H7 (cell line): ENCODE measurements around the gene TBC1D14. TPM values are rescaled to one million over a fixed set of nuclear protein-coding genes. Genes with fewer than 3 reads are reported as not detected.

Experiments
- DNase-seq: peaks from one replicate; pipeline ENCODE4 v3.0.0; 2012
- H3K27me3 ChIP-seq: 2 replicates; pipeline ENCODE4 v1.6.0; 2011; ENCODE audit warnings: mild to moderate bottlenecking, low read length; ENCODE audit not compliant: control insufficient read depth, insufficient read depth
- H3K36me3 ChIP-seq: replicated peaks from 2 replicates; pipeline ENCODE4 v1.5.1; 2011; ENCODE audit warnings: low read length; ENCODE audit not compliant: control insufficient read depth, insufficient read depth
- H3K4me3 ChIP-seq: 2 replicates; pipeline ENCODE4 v1.5.1; 2011; ENCODE audit warnings: low read depth, mild to moderate bottlenecking, control low read depth, low read length, moderate library complexity; ENCODE audit not compliant: insufficient read depth
- total RNA-seq: library from RNA; depleted of rRNA; stranded (reverse); fragments of >200 nt; shearing (Covaris generic); gene quantifications from 2 replicates; pipeline ENCODE4 v1.2.3, GENCODE V29; 2014; rRNA removed

TBC1D14 gene
- total RNA-seq, result 55.8 and 58.3 TPM in 2 replicates

GRCh38 chr4:6909113-6909969 lies at the start of gene TBC1D14:
Gene TBC1D14 (plus strand): TSS chr4:6909826. CDS start chr4:6923390, 13,564 bp downstream.
- peak within 1 kb of the TSS; percentile 80 for H3K4me3 ChIP-seq
- H3K27me3 ChIP-seq, result peaks cover 6% of the 10 kb centered on the region
- DNase-seq, result peak; percentile 99
- H3K36me3 ChIP-seq, result no peaks in the 10 kb centered on the region

- H3K36me3 ChIP-seq, result peaks cover 11% of the 10 kb centered on the region
Observed at GRCh38 chr4:6868386-6868785, 41.2 kb upstream of the TBC1D14 start.

GRCh38 chr4:6869944-6870343 lies 39.7 kb upstream of the TBC1D14 start:
- no peak overlapping the region for H3K4me3 ChIP-seq
- peaks cover 14% of the 10 kb centered on the region for H3K36me3 ChIP-seq
- no peaks in the 10 kb centered on the region for H3K27me3 ChIP-seq
- no peak for DNase-seq

More at GRCh38 chr4:6868386-6868785, 41.2 kb upstream of the TBC1D14 start:
- Histone ChIP-seq H3K4me3 (no peak overlapping the region), H3K27me3 (no peaks in the 10 kb centered on the region)
- no peak for DNase-seq

- Histone ChIP-seq H3K27me3 (no peaks in the 10 kb centered on the region), H3K36me3 (peaks cover 14% of the 10 kb centered on the region), H3K4me3 (no peak overlapping the region)
- DNase-seq, result no peak
Observed at GRCh38 chr4:6873291-6873690, 36.3 kb upstream of the TBC1D14 start.

- Histone ChIP-seq H3K4me3 (no peak overlapping the region), H3K27me3 (no peaks in the 10 kb centered on the region), H3K36me3 (peaks cover 18% of the 10 kb centered on the region)
- DNase-seq, result peak; percentile 67
Observed at GRCh38 chr4:6873792-6874461, 35.7 kb upstream of the TBC1D14 start.

- DNase-seq, result no peak
- Histone ChIP-seq H3K4me3 (no peak overlapping the region), H3K27me3 (no peaks in the 10 kb centered on the region), H3K36me3 (peaks cover 24% of the 10 kb centered on the region)
Observed at GRCh38 chr4:6874981-6875380, 34.6 kb upstream of the TBC1D14 start.

- no peak for DNase-seq
- Histone ChIP-seq H3K36me3 (peaks cover 24% of the 10 kb centered on the region), H3K4me3 (no peak overlapping the region), H3K27me3 (no peaks in the 10 kb centered on the region)
Observed at GRCh38 chr4:6875431-6875831, 34.2 kb upstream of the TBC1D14 start.

- no peaks in the 10 kb centered on the region for H3K27me3 ChIP-seq
- DNase-seq, result no peak
- peaks cover 24% of the 10 kb centered on the region for H3K36me3 ChIP-seq
- no peak overlapping the region for H3K4me3 ChIP-seq
Observed at GRCh38 chr4:6876440-6876839, 33.2 kb upstream of the TBC1D14 start.

GRCh38 chr4:6877067-6877466 lies 32.6 kb upstream of the TBC1D14 start:
- H3K36me3 ChIP-seq, result peaks cover 22% of the 10 kb centered on the region
- no peaks in the 10 kb centered on the region for H3K27me3 ChIP-seq
- no peak for DNase-seq
- no peak overlapping the region for H3K4me3 ChIP-seq

GRCh38 chr4:6878451-6879059 lies 31.1 kb upstream of the TBC1D14 start:
- Histone ChIP-seq H3K27me3 (no peaks in the 10 kb centered on the region), H3K36me3 (peaks cover 15% of the 10 kb centered on the region), H3K4me3 (no peak overlapping the region)
- no peak for DNase-seq

- H3K36me3 ChIP-seq, result peaks cover 10% of the 10 kb centered on the region
- no peak for DNase-seq
- no peak overlapping the region for H3K4me3 ChIP-seq
- no peaks in the 10 kb centered on the region for H3K27me3 ChIP-seq
Observed at GRCh38 chr4:6880691-6881090, 28.9 kb upstream of the TBC1D14 start.

- DNase-seq, result no peak
- peaks cover 10% of the 10 kb centered on the region for H3K36me3 ChIP-seq
- H3K27me3 ChIP-seq, result no peaks in the 10 kb centered on the region
- H3K4me3 ChIP-seq, result no peak overlapping the region
Observed at GRCh38 chr4:6881908-6882307, 27.7 kb upstream of the TBC1D14 start.

GRCh38 chr4:6884341-6884870 lies 25.2 kb upstream of the TBC1D14 start:
- Histone ChIP-seq H3K36me3 (peaks cover 2% of the 10 kb centered on the region), H3K4me3 (no peak overlapping the region), H3K27me3 (no peaks in the 10 kb centered on the region)
- peak; percentile 53 for DNase-seq

- peak; percentile 57 for DNase-seq
Observed at GRCh38 chr4:6885953-6886557, 23.6 kb upstream of the TBC1D14 start.

More at GRCh38 chr4:6885953-6886557, 23.6 kb upstream of the TBC1D14 start:
- Histone ChIP-seq H3K36me3 (no peaks in the 10 kb centered on the region; the same call in none of the 2 replicates), H3K4me3 (no peak overlapping the region), H3K27me3 (no peaks in the 10 kb centered on the region)
